Thyroid gland (tissue), 4 donors: Measurements from ENCODE around the gene GPN1. TPM values are rescaled to one million over a fixed set of nuclear protein-coding genes. Genes with fewer than 3 reads are reported as not detected.

ENCODE experiments used
- DNase-seq, 2 donors: peaks; one replicate each; pipeline ENCODE4 v3.0.0-alpha.2; 2019
- H3K27ac ChIP-seq, 3 donors: fragments of 200-600 bp; sonication (generic); 1 replicate in 2 of 3; 2 replicates in 1 of 3; pipeline ENCODE4 v1.5.1; 2016 to 2019; ENCODE audit warnings: mild to moderate bottlenecking in 1 of 3, moderate library complexity in 1 of 3
- H3K27me3 ChIP-seq: fragments of 200-600 bp; sonication (generic); one replicate; pipeline ENCODE4 v1.5.1; 2019
- H3K36me3 ChIP-seq, 2 donors: fragments of 200-600 bp; sonication (generic); one replicate each; pipeline ENCODE4 v1.5.1; 2016 to 2019
- H3K4me1 ChIP-seq, 2 donors: fragments of 200-600 bp; sonication (generic); one replicate each; pipeline ENCODE4 v1.5.1; 2017 to 2019
- H3K4me3 ChIP-seq, 3 donors: fragments of 200-600 bp; sonication (generic); replicated peaks in 1 of 3; 1 replicate in 2 of 3; 2 replicates in 1 of 3; pipeline ENCODE4 v1.5.1; 2016; ENCODE audit warnings: mild to moderate bottlenecking in 1 of 3
- H3K9me3 ChIP-seq: fragments of 200-600 bp; sonication (generic); one replicate; pipeline ENCODE4 v1.5.1; 2017
- CTCF ChIP-seq, 6 experiments: fragments of 200-600 bp in 3 of 6; fragments of 450-650 bp in 3 of 6; sonication (generic) in 3 of 6; IDR thresholded peaks; one replicate each; pipeline ENCODE4 v1.5.1; 2016 to 2019; ENCODE audit warnings: antibody characterized with exemption in 6 of 6, mild to moderate bottlenecking in 2 of 6, inconsistent platforms in 1 of 6, moderate library complexity in 1 of 6
- POLR2A ChIP-seq, 2 donors: fragments of 450-650 bp; IDR thresholded peaks; one replicate each; pipeline ENCODE4 v1.6.1; 2017; ENCODE audit warnings: antibody characterized with exemption in 2 of 2, mild to moderate bottlenecking in 2 of 2, moderate library complexity in 1 of 2
- WGBS, 2 donors: methylation state at CpG; one replicate each; pipeline ENCODE4 v1.1.5; 2017; 5-methylcytosine and 5-hydroxymethylcytosine counted together
- intact Hi-C: fragments of 100-400 bp; cut with DNase I; formaldehyde crosslinking; loops from one replicate; pipeline ENCODE4 v1.15.1; 2023
- total RNA-seq, 4 donors: library from RNA; depleted of rRNA; stranded (reverse); fragments of >200 nt; gene quantifications; one replicate each; pipeline ENCODE4 v1.2.3, GENCODE V29; 2016

GPN1 gene
- total RNA-seq, 4 donors from 2014 or later = 24.2 to 26.9 (median 24.9) TPM

- Histone ChIP-seq H3K4me3 (no peak overlapping the region), H3K4me1 (peaks cover 0 to under 1% of the 10 kb centered on the region in 2 donors), H3K36me3 (peaks cover 64 to 66% of the 10 kb centered on the region in 2 donors), H3K9me3 (no peaks in the 10 kb centered on the region), H3K27ac (no peak overlapping the region), H3K27me3 (no peaks in the 10 kb centered on the region)
- WGBS, 2 donors = 60 to 62% methylated on average over 3 of the region's 3 CpGs
- DNase-seq = no peak
- TF ChIP-seq POLR2A (IDR thresholded peaks at IDR 0.05) = no peak
- no peak for TF ChIP-seq CTCF (IDR thresholded peaks at IDR 0.05)
- intact Hi-C loops = no loop called here
Measured at GRCh38 chr2:27638709-27639108, 9.9 kb downstream of the GPN1 start.

- no peak for TF ChIP-seq POLR2A (IDR thresholded peaks at IDR 0.05)
- TF ChIP-seq CTCF (IDR thresholded peaks at IDR 0.05) = no peak
- Histone ChIP-seq H3K27me3 (no peaks in the 10 kb centered on the region), H3K36me3 (peaks cover 49 to 50% of the 10 kb centered on the region in 2 donors), H3K9me3 (no peaks in the 10 kb centered on the region), H3K4me3 (no peak overlapping the region), H3K27ac (no peak overlapping the region), H3K4me1 (peaks cover 0 to 4% of the 10 kb centered on the region in 2 donors)
- no peak for DNase-seq
- intact Hi-C loops = no loop called here
- 90 to 94% methylated on average over 2 of the region's 2 CpGs for WGBS, 2 donors
Measured at GRCh38 chr2:27640722-27641245, 11.9 kb downstream of the GPN1 start.

GRCh38 chr2:27645197-27645596 is 16.3 kb downstream of the GPN1 start:
- Histone ChIP-seq H3K4me3 (no peak overlapping the region), H3K9me3 (no peaks in the 10 kb centered on the region), H3K36me3 (peaks cover 41 to 52% of the 10 kb centered on the region in 2 donors), H3K4me1 (peaks cover 0 to 4% of the 10 kb centered on the region in 2 donors), H3K27ac (no peak overlapping the region), H3K27me3 (no peaks in the 10 kb centered on the region)
- no peak for DNase-seq
- no peak for TF ChIP-seq CTCF (IDR thresholded peaks at IDR 0.05)
- TF ChIP-seq POLR2A (IDR thresholded peaks at IDR 0.05) = no peak
- intact Hi-C loops = no loop called here

GRCh38 chr2:27647289-27647688 is 18.4 kb downstream of the GPN1 start:
- no peak overlapping the region for H3K27ac ChIP-seq
- intact Hi-C loops = no loop called here
- no peak overlapping the region for H3K4me3 ChIP-seq
- H3K4me1 ChIP-seq = peaks cover 0 to 4% of the 10 kb centered on the region in 2 donors
- TF ChIP-seq CTCF (IDR thresholded peaks at IDR 0.05) (no peak), POLR2A (IDR thresholded peaks at IDR 0.05) (no peak)
- peaks cover 42 to 60% of the 10 kb centered on the region in 2 donors for H3K36me3 ChIP-seq
- no peak for DNase-seq
- no peaks in the 10 kb centered on the region for H3K27me3 ChIP-seq
- H3K9me3 ChIP-seq = no peaks in the 10 kb centered on the region

- Histone ChIP-seq H3K27me3 (no peaks in the 10 kb centered on the region), H3K4me3 (no peak overlapping the region), H3K9me3 (no peaks in the 10 kb centered on the region), H3K27ac (no peak overlapping the region), H3K36me3 (peaks cover 41 to 60% of the 10 kb centered on the region in 2 donors), H3K4me1 (peaks cover 0 to 4% of the 10 kb centered on the region in 2 donors)
- WGBS, 2 donors = 90 to 92% methylated on average over 4 of the region's 4 CpGs
- TF ChIP-seq POLR2A (IDR thresholded peaks at IDR 0.05) = no peak
- no peak for TF ChIP-seq CTCF (IDR thresholded peaks at IDR 0.05)
- intact Hi-C loops = no loop called here
- no peak for DNase-seq
Measured at GRCh38 chr2:27647737-27648136, 18.9 kb downstream of the GPN1 start.
